T-cell (primary cell): Measurements from ENCODE around the gene KHNYN. TPM values are rescaled to one million over a fixed set of nuclear protein-coding genes. Genes with fewer than 3 reads are reported as not detected.
"Not testable (repeated sequence)": the region's sequence is repeated elsewhere in the genome, so short reads cannot be mapped to it uniquely, and the experiment has no call there.

Experiments used
- ATAC-seq, 4 experiments: fragments of 200-7000 bp in 3 of 4; fragments of 150-1000 bp in 1 of 4; cut with Tn5 transposase; replicated peaks in 1 of 4; 1 replicate in 3 of 4; 2 replicates in 1 of 4; pipeline ENCODE4 v1.10.0; 2021; ENCODE audit warnings: moderate library complexity in 3 of 4, mild to moderate bottlenecking in 2 of 4, moderate number of reproducible peaks in 1 of 4
- CTCF ChIA-PET, 2 donors: fragments of 300-600 bp; sonication (Branson Sonifier 250); formaldehyde crosslinking; loops; one replicate each; lab custom pipeline; 2022; ENCODE audit warnings: antibody characterized with exemption in 2 of 2; lab: Charles Lee
- POLR2A ChIA-PET, 2 donors: fragments of 300-600 bp; sonication (Branson Sonifier 250); formaldehyde crosslinking; loops; one replicate each; lab custom pipeline; 2022; ENCODE audit warnings: antibody characterized with exemption in 2 of 2; lab: Charles Lee
- DNase-seq, 35 experiments: peaks; one replicate each; pipeline versions ENCODE4 v3.0.0 to v3.0.0-alpha.2; 2013 to 2023
- H3K27ac ChIP-seq: one replicate; pipeline ENCODE4 v1.5.1; 2013; ENCODE audit warnings: low read length
- H3K27me3 ChIP-seq, 2 experiments: replicated peaks in 1 of 2; 1 replicate in 1 of 2; 2 replicates in 1 of 2; pipeline versions ENCODE4 v1.6.1 to v1.7.0; 2013; ENCODE audit warnings: low read length in 1 of 2, mixed read lengths in 1 of 2; ENCODE audit not compliant: control insufficient read depth in 2 of 2, insufficient read depth in 2 of 2; ENCODE audit errors: extremely low read depth in 1 of 2
- H3K36me3 ChIP-seq, 2 donors: 1 replicate in 1 of 2; 2 replicates in 1 of 2; pipeline versions ENCODE4 v1.6.1 to v1.7.0; 2013; ENCODE audit warnings: low read length in 1 of 2; ENCODE audit not compliant: control insufficient read depth in 2 of 2, insufficient read depth in 1 of 2; ENCODE audit errors: extremely low read depth in 1 of 2
- H3K4me1 ChIP-seq, 2 experiments: 1 replicate in 1 of 2; 2 replicates in 1 of 2; pipeline versions ENCODE4 v1.6.1 to v1.7.0; 2013; ENCODE audit warnings: low read length in 2 of 2, mixed read lengths in 1 of 2; ENCODE audit not compliant: insufficient read depth in 2 of 2, control insufficient read depth in 1 of 2; ENCODE audit errors: extremely low read depth in 1 of 2
- H3K4me3 ChIP-seq, 2 donors: 1 replicate in 1 of 2; 2 replicates in 1 of 2; pipeline versions ENCODE4 v1.5.1 to v1.7.0; 2013; ENCODE audit warnings: mild to moderate bottlenecking in 2 of 2, low read length in 1 of 2, moderate library complexity in 1 of 2; ENCODE audit not compliant: control insufficient read depth in 1 of 2; ENCODE audit errors: extremely low read depth in 1 of 2
- H3K9me3 ChIP-seq: 2 replicates; pipeline ENCODE4 v1.7.0; 2013
- H3K27ac Mint-ChIP-seq, 2 donors: one replicate each; pipeline ENCODE4 v1.8.0; 2020 to 2021; ENCODE audit warnings: mild to moderate bottlenecking in 2 of 2, mixed read lengths in 2 of 2
- H3K27me3 Mint-ChIP-seq, 2 donors: one replicate each; pipeline ENCODE4 v1.8.0; 2021 to 2022; ENCODE audit warnings: mixed read lengths in 2 of 2
- H3K36me3 Mint-ChIP-seq: one replicate; pipeline ENCODE4 v1.8.0; 2021; ENCODE audit warnings: mixed read lengths
- H3K4me1 Mint-ChIP-seq, 3 donors: one replicate each; pipeline ENCODE4 v1.8.0; 2020 to 2022; ENCODE audit warnings: mixed read lengths in 3 of 3, mild to moderate bottlenecking in 1 of 3
- H3K4me3 Mint-ChIP-seq, 3 donors: one replicate each; pipeline ENCODE4 v1.8.0; 2020 to 2022; ENCODE audit warnings: mild to moderate bottlenecking in 3 of 3, mixed read lengths in 3 of 3, moderate library complexity in 3 of 3
- H3K9me3 Mint-ChIP-seq, 3 donors: one replicate each; pipeline ENCODE4 v1.8.0; 2020 to 2022; ENCODE audit warnings: mixed read lengths in 3 of 3
- WGBS: methylation state at CpG from one replicate; pipeline ENCODE4 v1.1.5; 2013; ENCODE audit warnings: missing lambda C conversion rate; ENCODE audit not compliant: insufficient coverage; 5-methylcytosine and 5-hydroxymethylcytosine counted together
- total RNA-seq, 35 experiments: library from RNA in 6 of 35; stranded (reverse) in 6 of 35; fragments of 120-200 nt in 1 of 35; gene quantifications; one replicate each; pipeline versions ENCODE4 v1.2.1 to v1.2.4 and lab custom pipeline; 2013 to 2026

Gene KHNYN
- total RNA-seq, 5 donors from 2014 or later (not counting 1 experiment from before 2014, with no cell fraction given) = 126 to 166 (median 146) TPM

- Mint-ChIP-seq H3K36me3 (peaks cover 3% of the 10 kb centered on the region), H3K4me3 (peak overlapping the region in 2 of 3 donors; percentile 4 to 38), H3K4me1 (peaks cover 29 to 46% (median 35%) of the 10 kb centered on the region in 3 donors), H3K27me3 (no peaks in the 10 kb centered on the region), H3K9me3 (peaks cover under 1 to 5% (median 3%) of the 10 kb centered on the region in 3 donors), H3K27ac (peak overlapping the region; percentile 13 to 49)
- peak in 2 of 4 experiments; percentile 30 to 71 for ATAC-seq
- peaks cover 5 to 18% of the 10 kb centered on the region in 2 experiments for H3K4me1 ChIP-seq
- 94% methylated on average over 2 of the region's 3 CpGs for WGBS
- ChIA-PET CTCF (no interaction called here), POLR2A (interaction anchor here in 1 of 2 donors (0.8 kb wide), 1 partner anchor 23 kb away, joined by 5 read pairs; no protein-coding TSS in a partner anchor)
- H3K4me3 ChIP-seq = no peak overlapping the region
- H3K27me3 ChIP-seq = no peaks in the 10 kb centered on the region
- H3K9me3 ChIP-seq = no peaks in the 10 kb centered on the region
- H3K36me3 ChIP-seq = no peaks in the 10 kb centered on the region
- DNase-seq = no peak
- no peak overlapping the region for H3K27ac ChIP-seq
Measured at GRCh38 chr14:24465368-24465767, 35.6 kb downstream of the KHNYN start.

GRCh38 chr14:24465805-24466204 is 36.1 kb downstream of the KHNYN start:
- DNase-seq = no peak
- ATAC-seq = no peak
- no peaks in the 10 kb centered on the region for H3K27me3 ChIP-seq
- H3K27me3 Mint-ChIP-seq = no peaks in the 10 kb centered on the region
- H3K4me1 Mint-ChIP-seq = peaks cover 29 to 46% (median 35%) of the 10 kb centered on the region in 3 donors
- no CpG with 5 or more reads among the region's 3 CpGs for WGBS
- peaks cover 5% of the 10 kb centered on the region for H3K36me3 Mint-ChIP-seq
- ChIA-PET POLR2A (interaction anchor here in 1 of 2 donors (0.8 kb wide), 1 partner anchor 24 kb away, joined by 5 read pairs; no protein-coding TSS in a partner anchor), CTCF (no interaction called here)
- no peaks in the 10 kb centered on the region for H3K9me3 ChIP-seq
- H3K4me3 Mint-ChIP-seq = peak overlapping the region in 1 of 3 donors; percentile 38
- peaks cover 5 to 18% of the 10 kb centered on the region in 2 experiments for H3K4me1 ChIP-seq
- no peaks in the 10 kb centered on the region for H3K36me3 ChIP-seq
- no peak overlapping the region for H3K27ac ChIP-seq
- H3K4me3 ChIP-seq = no peak overlapping the region
- H3K9me3 Mint-ChIP-seq = peaks cover 3 to 7% (median 3%) of the 10 kb centered on the region in 3 donors
- peak overlapping the region in 1 of 2 donors; percentile 49 for H3K27ac Mint-ChIP-seq

DNA sequence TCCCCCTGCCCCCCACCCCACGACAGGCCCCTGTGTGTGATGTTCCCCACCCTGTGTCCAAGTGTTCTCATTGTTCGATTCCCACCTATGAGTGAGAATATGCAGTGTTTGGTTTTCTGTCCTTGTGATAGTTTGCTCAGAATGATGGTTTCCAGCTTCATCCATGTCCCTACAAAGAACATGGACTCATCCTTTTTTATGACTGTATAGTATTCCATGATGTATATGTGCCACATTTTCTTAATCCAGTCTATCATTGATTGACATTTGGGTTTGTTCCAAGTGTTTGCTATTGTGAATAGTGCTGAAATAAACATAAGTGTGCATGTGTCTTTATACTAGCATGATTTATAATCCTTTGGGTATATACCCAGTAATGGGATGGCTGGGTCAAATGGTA is 40.7 kb downstream of the KHNYN start:
- H3K36me3 Mint-ChIP-seq, H3K27me3 ChIP-seq, H3K27ac Mint-ChIP-seq, H3K36me3 ChIP-seq, H3K4me3 ChIP-seq, POLR2A ChIA-PET, ATAC-seq, H3K27ac ChIP-seq, H3K4me3 Mint-ChIP-seq, DNase-seq, H3K27me3 Mint-ChIP-seq, H3K9me3 ChIP-seq, H3K9me3 Mint-ChIP-seq, H3K4me1 ChIP-seq: not testable (repeated sequence)
- CTCF ChIA-PET = interaction anchor here in 1 of 2 donors (0.6 to 1.0 kb wide), 2 partner anchors 8 to 240 kb away, joined by 3 read pairs; no protein-coding TSS in a partner anchor
- peaks cover 7 to 19% (median 12%) of the 10 kb centered on the region in 3 donors for H3K4me1 Mint-ChIP-seq
- no CpG with 5 or more reads among the region's 2 CpGs for WGBS

- Mint-ChIP-seq H3K4me3 (no peak overlapping the region), H3K4me1 (no peaks in the 10 kb centered on the region), H3K9me3 (peaks cover 3 to 6% (median 3%) of the 10 kb centered on the region in 3 donors), H3K27me3 (no peaks in the 10 kb centered on the region), H3K27ac (no peak overlapping the region), H3K36me3 (peaks cover 8% of the 10 kb centered on the region)
- Histone ChIP-seq H3K27me3 (no peaks in the 10 kb centered on the region), H3K27ac (no peak overlapping the region), H3K4me3 (no peak overlapping the region), H3K4me1 (no peaks in the 10 kb centered on the region), H3K9me3 (no peaks in the 10 kb centered on the region), H3K36me3 (no peaks in the 10 kb centered on the region)
- WGBS = 91% methylated on average over 10 of the region's 12 CpGs
- DNase-seq = no peak
- CTCF ChIA-PET = no interaction called here
- POLR2A ChIA-PET = no interaction called here
- ATAC-seq = no peak
Measured at GRCh38 chr14:24473211-24473610, 43.5 kb downstream of the KHNYN start.

DNA sequence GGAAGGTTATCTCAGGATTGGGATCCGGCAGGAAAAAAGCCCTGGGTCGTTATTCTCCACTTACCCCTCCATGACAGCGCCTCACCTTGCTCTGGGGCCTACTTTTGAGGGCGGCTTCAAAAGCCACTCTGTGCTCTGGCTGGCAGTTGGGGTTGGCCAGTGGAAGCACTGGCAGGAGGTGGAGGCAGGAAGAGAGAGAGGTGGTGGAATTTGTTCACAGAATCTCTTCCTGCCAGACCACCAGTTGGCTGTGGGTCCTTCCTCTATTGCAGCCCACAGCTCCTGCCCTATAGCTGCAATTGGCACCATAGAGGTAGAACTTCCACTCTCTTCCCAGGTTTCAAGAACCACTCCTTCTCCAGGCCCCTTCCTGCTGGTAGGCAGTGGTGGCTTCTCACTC is 45.5 kb downstream of the KHNYN start:
- H3K9me3 ChIP-seq = no peaks in the 10 kb centered on the region
- ChIA-PET POLR2A (no interaction called here), CTCF (no interaction called here)
- no peaks in the 10 kb centered on the region for H3K4me1 Mint-ChIP-seq
- H3K9me3 Mint-ChIP-seq = peaks cover 3 to 6% (median 3%) of the 10 kb centered on the region in 3 donors
- no CpG with 5 or more reads among the region's 4 CpGs for WGBS
- no peaks in the 10 kb centered on the region for H3K27me3 ChIP-seq
- no peaks in the 10 kb centered on the region for H3K36me3 ChIP-seq
- no peaks in the 10 kb centered on the region for H3K4me1 ChIP-seq
- no peak overlapping the region for H3K27ac Mint-ChIP-seq
- no peak overlapping the region for H3K27ac ChIP-seq
- no peak overlapping the region for H3K4me3 Mint-ChIP-seq
- no peaks in the 10 kb centered on the region for H3K27me3 Mint-ChIP-seq
- H3K4me3 ChIP-seq = no peak overlapping the region
- ATAC-seq (no peak), DNase-seq (no peak)
- peaks cover 8% of the 10 kb centered on the region for H3K36me3 Mint-ChIP-seq

GRCh38 chr14:24479999-24480398 is 50.2 kb downstream of the KHNYN start:
- H3K4me1 ChIP-seq = peaks cover 16 to 21% of the 10 kb centered on the region in 2 experiments
- H3K36me3 Mint-ChIP-seq, DNase-seq, H3K36me3 ChIP-seq, H3K27me3 ChIP-seq, H3K27ac ChIP-seq, CTCF ChIA-PET, H3K27ac Mint-ChIP-seq, ATAC-seq, H3K27me3 Mint-ChIP-seq, H3K9me3 ChIP-seq, H3K4me3 Mint-ChIP-seq, POLR2A ChIA-PET, H3K9me3 Mint-ChIP-seq, H3K4me3 ChIP-seq: not testable (repeated sequence)
- H3K4me1 Mint-ChIP-seq = peaks cover 20 to 29% (median 24%) of the 10 kb centered on the region in 3 donors
- 33% methylated on average over 1 of the region's 1 CpG for WGBS
